A549 treated with GW870086 at 1 μM for 4 hours (cell line): ENCODE data around the gene SFTPA2. TPM values are rescaled to one million over a fixed set of nuclear protein-coding genes. Genes with fewer than 3 reads are reported as not detected.

Experiments
- total RNA-seq: library from RNA; stranded (reverse); fragments of 200-300 nt; extraction: Qiagen RNA extraction; gene quantifications from 5 replicates; pipeline ENCODE4 v1.2.3, GENCODE V29; 2022; ENCODE audit warnings: low read depth

SFTPA2 gene
- not detected in 5 replicates for total RNA-seq

GRCh38 chr10:79560160-79560709, at the start of gene SFTPA2:
Gene SFTPA2, minus strand, starts transcription at chr10:79560407. Its CDS starts 924 bp downstream, at chr10:79559483.

GRCh38 chr10:79511891-79512583, 48.2 kb downstream of the SFTPA2 start, which contains the start of gene EIF5AL1:
Gene EIF5AL1, plus strand, starts transcription at chr10:79512533. Its CDS starts 117 bp downstream, at chr10:79512650.

Other genes with a start within 250 kb of the SFTPA2 start
- gene PPIF, start 212.9 kb downstream of the SFTPA2 start, total RNA-seq, result 117 to 165 TPM (median 129 TPM) in 5 replicates
- gene ZCCHC24, start 114.8 kb downstream of the SFTPA2 start, total RNA-seq, result 2.0 to 4.4 TPM (median 3.7 TPM) in 5 replicates
- 1.8 to 3.7 TPM (median 2.0 TPM) in 5 replicates for gene EIF5AL1, start 47.9 kb downstream of the SFTPA2 start, total RNA-seq
- not detected in 5 replicates for gene SFTPA1, start 50.5 kb upstream of the SFTPA2 start, total RNA-seq
- 0.16 to 0.69 TPM (median 0.34 TPM) in 5 replicates for gene NUTM2B, start 142.8 kb upstream of the SFTPA2 start, total RNA-seq